ENCODE data around the gene TGM1.

DNA sequence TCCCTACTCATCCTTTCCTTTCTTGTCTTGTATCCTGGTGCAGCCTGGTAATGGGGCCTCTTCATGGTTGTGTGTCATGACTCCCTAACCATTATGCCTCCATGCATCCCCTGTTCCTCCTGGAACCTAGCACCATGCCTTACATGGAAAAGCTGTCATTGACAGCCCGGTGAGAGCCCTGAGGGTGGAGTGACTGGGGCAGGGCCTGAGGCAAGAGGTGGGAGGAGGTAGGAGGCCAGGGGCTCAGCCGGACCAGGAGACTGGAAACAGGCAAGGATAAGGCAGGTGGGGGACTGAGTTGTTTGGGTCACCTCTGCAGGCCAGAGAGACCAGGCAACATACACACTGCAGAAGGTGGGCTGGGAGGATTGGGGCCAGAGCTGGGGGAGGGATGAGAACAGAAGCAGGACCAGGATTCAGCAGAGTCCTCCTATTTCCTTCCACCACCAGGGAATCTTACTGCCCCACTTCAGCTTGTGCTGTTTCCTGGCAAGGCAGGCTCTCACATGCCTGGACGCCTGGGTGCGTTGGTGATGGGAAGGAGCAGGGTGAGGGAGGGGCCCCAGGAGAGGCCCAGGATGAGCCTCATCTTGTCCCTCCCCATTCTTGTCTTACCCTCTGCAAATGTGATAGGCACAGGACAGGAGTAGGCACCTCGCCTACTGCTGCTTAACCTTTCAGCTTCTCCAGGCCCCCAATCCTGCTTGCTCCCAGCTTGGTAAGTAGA is 46.7 kb upstream of the TGM1 start, which contains the start of gene LTB4R2:
- TF ChIP-seq, protein P1, sequence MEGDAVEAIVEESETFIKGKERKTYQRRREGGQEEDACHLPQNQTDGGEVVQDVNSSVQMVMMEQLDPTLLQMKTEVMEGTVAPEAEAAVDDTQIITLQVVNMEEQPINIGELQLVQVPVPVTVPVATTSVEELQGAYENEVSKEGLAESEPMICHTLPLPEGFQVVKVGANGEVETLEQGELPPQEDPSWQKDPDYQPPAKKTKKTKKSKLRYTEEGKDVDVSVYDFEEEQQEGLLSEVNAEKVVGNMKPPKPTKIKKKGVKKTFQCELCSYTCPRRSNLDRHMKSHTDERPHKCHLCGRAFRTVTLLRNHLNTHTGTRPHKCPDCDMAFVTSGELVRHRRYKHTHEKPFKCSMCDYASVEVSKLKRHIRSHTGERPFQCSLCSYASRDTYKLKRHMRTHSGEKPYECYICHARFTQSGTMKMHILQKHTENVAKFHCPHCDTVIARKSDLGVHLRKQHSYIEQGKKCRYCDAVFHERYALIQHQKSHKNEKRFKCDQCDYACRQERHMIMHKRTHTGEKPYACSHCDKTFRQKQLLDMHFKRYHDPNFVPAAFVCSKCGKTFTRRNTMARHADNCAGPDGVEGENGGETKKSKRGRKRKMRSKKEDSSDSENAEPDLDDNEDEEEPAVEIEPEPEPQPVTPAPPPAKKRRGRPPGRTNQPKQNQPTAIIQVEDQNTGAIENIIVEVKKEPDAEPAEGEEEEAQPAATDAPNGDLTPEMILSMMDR (IDR thresholded peaks at IDR 0.05), result no peak
- TF ChIP-seq EZH2 (IDR thresholded peaks at IDR 0.05; ENCODE audit: borderline replicate concordance, insufficient read depth, low read depth, low read length, poor library complexity, severe bottlenecking), result no peak

All from B cell (primary cell).